ENCODE measurements around the gene ITPR2.
"Not testable (repeated sequence)": the region's sequence is repeated elsewhere in the genome, so short reads cannot be mapped to it uniquely, and the experiment has no call there.

Gene ITPR2

GRCh38 chr12:26832822-26833742, at the start of gene ITPR2:
TSS of gene ITPR2 (minus strand) at chr12:26833194. CDS start at chr12:26832781, 413 bp downstream.
- DNase-seq = peak; percentile 94

- DNase-seq = no peak
Observed at GRCh38 chr12:26880625-26881024, 47.6 kb upstream of the ITPR2 start.

- no peak for DNase-seq
Observed at GRCh38 chr12:26878661-26879119, 45.7 kb upstream of the ITPR2 start.

GRCh38 chr12:26874501-26875296, 41.7 kb upstream of the ITPR2 start:
- DNase-seq = no peak

- DNase-seq = no peak
Observed at GRCh38 chr12:26872625-26873024, 39.6 kb upstream of the ITPR2 start.

- no peak for DNase-seq
Observed at GRCh38 chr12:26871985-26872384, 39.0 kb upstream of the ITPR2 start.

- DNase-seq = no peak
Observed at GRCh38 chr12:26870491-26871419, 37.8 kb upstream of the ITPR2 start.

- no peak for DNase-seq
Observed at GRCh38 chr12:26869908-26870459, 37.0 kb upstream of the ITPR2 start.

- no peak for DNase-seq
Observed at GRCh38 chr12:26869104-26869494, 36.1 kb upstream of the ITPR2 start.

GRCh38 chr12:26868447-26869103, 35.6 kb upstream of the ITPR2 start:
- DNase-seq = no peak

GRCh38 chr12:26867080-26867479, 34.1 kb upstream of the ITPR2 start:
- DNase-seq = no peak

- DNase-seq = no peak
Observed at GRCh38 chr12:26863515-26863914, 30.5 kb upstream of the ITPR2 start.

GRCh38 chr12:26862787-26863186, 29.8 kb upstream of the ITPR2 start:
- not testable (repeated sequence) for DNase-seq

GRCh38 chr12:26861690-26862089, 28.7 kb upstream of the ITPR2 start:
- no peak for DNase-seq

GRCh38 chr12:26857465-26858176, 24.6 kb upstream of the ITPR2 start:
- DNase-seq = no peak

GRCh38 chr12:26855337-26855736, 22.3 kb upstream of the ITPR2 start:
- DNase-seq = no peak

- no peak for DNase-seq
Observed at GRCh38 chr12:26854031-26854390, 21.0 kb upstream of the ITPR2 start.

- DNase-seq = peak; percentile 71 to 76
Observed at GRCh38 chr12:26853303-26854030, 20.5 kb upstream of the ITPR2 start.

- no peak for DNase-seq
Observed at GRCh38 chr12:26851031-26851809, 18.2 kb upstream of the ITPR2 start.

All from activated CD4-positive, alpha-beta T cell treated with anti-CD3 and anti-CD28 coated beads, Interleukin-2, amount 50 U/mL, for 48 hours (primary cell).